ENCODE measurements around the gene OR6B2.

DNA sequence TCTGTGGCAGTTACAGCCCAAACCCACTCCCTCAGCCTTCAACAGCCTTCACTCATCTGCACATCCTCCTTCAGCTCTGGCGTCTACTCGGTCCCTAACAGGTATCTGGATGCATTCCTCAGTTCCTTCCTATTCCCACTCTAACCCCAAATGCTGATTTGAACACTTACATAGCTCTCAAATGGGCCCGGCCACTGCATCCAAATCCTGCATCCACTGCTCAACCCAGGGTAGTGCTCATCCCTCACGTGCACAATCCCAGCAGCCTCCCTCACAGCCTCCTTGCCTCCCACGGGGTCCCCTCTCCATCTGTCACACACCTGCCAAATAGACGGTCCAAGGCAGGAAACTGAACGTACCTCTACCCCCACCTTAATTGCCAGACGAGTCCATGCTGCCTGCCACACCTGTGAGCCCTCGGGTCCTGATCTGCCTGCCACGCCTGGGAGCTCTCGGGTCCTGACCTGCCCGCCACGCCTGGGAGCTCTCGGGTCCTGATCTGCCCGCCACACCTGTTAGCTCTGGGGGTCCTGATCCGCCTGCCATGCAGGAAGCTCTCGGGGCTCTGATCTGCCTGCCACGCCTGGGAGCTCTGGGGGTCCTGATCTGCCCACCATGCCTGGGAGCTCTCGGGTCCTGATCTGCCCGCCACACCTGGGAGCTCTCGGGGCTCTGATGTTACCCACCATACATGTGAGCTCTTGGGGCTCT, 13.2 kb upstream of the OR6B2 start:
- TF ChIP-seq, protein P1, sequence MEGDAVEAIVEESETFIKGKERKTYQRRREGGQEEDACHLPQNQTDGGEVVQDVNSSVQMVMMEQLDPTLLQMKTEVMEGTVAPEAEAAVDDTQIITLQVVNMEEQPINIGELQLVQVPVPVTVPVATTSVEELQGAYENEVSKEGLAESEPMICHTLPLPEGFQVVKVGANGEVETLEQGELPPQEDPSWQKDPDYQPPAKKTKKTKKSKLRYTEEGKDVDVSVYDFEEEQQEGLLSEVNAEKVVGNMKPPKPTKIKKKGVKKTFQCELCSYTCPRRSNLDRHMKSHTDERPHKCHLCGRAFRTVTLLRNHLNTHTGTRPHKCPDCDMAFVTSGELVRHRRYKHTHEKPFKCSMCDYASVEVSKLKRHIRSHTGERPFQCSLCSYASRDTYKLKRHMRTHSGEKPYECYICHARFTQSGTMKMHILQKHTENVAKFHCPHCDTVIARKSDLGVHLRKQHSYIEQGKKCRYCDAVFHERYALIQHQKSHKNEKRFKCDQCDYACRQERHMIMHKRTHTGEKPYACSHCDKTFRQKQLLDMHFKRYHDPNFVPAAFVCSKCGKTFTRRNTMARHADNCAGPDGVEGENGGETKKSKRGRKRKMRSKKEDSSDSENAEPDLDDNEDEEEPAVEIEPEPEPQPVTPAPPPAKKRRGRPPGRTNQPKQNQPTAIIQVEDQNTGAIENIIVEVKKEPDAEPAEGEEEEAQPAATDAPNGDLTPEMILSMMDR (conservative IDR thresholded peaks at IDR 0.05; ENCODE audit: low read length): no peak
- TF ChIP-seq EZH2phosphoT487 (IDR thresholded peaks at IDR 0.05; ENCODE audit: borderline replicate concordance): no peak
